GM23338 (cell line): ENCODE measurements around the gene TRAIP. TPM values are rescaled to one million over a fixed set of nuclear protein-coding genes. Genes with fewer than 3 reads are reported as not detected.
A peak's percentile ranks its signal among the peaks of the same experiment; 100 is the strongest.

ENCODE experiments used
- ATAC-seq: fragments of 200-7000 bp; cut with Tn5 transposase; 3 replicates; pipeline ENCODE4 v1.9.1; 2020
- DNase-seq: peaks from one replicate; pipeline ENCODE4 v3.0.0-alpha.2; 2015; ENCODE audit warnings: low spot score
- H2AFZ ChIP-seq: fragments of 200-600 bp; sonication (generic); 2 replicates; pipeline ENCODE4 v1.8.0; 2016; ENCODE audit warnings: antibody characterized with exemption, mild to moderate bottlenecking, moderate library complexity
- H3F3A ChIP-seq: fragments of 200-600 bp; sonication (generic); replicated peaks from 2 replicates; pipeline ENCODE4 v1.8.0; 2017; ENCODE audit warnings: antibody characterized with exemption, mixed run types, low read depth
- H3K27ac ChIP-seq: fragments of 200-600 bp; sonication (generic); 2 replicates; pipeline ENCODE4 v1.6.1; 2016; ENCODE audit warnings: low read depth
- H3K27me3 ChIP-seq: fragments of 200-600 bp; sonication (generic); 2 replicates; pipeline ENCODE4 v1.8.0; 2016; ENCODE audit warnings: mild to moderate bottlenecking, mixed run types, moderate library complexity; ENCODE audit not compliant: insufficient read depth
- H3K36me3 ChIP-seq: fragments of 200-600 bp; sonication (generic); 2 replicates; pipeline ENCODE4 v1.8.0; 2016; ENCODE audit warnings: mild to moderate bottlenecking; ENCODE audit not compliant: insufficient read depth
- H3K4me1 ChIP-seq: fragments of 200-600 bp; sonication (generic); 2 replicates; pipeline ENCODE4 v1.8.0; 2016; ENCODE audit warnings: mild to moderate bottlenecking, moderate library complexity; ENCODE audit not compliant: insufficient read depth
- H3K4me2 ChIP-seq: fragments of 200-600 bp; sonication (generic); 2 replicates; pipeline ENCODE4 v1.7.1; 2017; ENCODE audit warnings: mixed run types
- H3K4me3 ChIP-seq: fragments of 200-600 bp; sonication (generic); 2 replicates; pipeline ENCODE4 v1.6.1; 2016; ENCODE audit warnings: mixed run types
- H3K79me2 ChIP-seq: fragments of 200-600 bp; sonication (generic); replicated peaks from 2 replicates; pipeline ENCODE4 v1.8.0; 2017; ENCODE audit warnings: mild to moderate bottlenecking; ENCODE audit not compliant: insufficient read depth
- H3K9me2 ChIP-seq: fragments of 200-600 bp; sonication (generic); 2 replicates; pipeline ENCODE4 v1.8.0; 2017; ENCODE audit not compliant: insufficient read depth
- H4K20me1 ChIP-seq: fragments of 200-600 bp; sonication (generic); replicated peaks from 2 replicates; pipeline ENCODE4 v1.8.0; 2017; ENCODE audit warnings: mild to moderate bottlenecking; ENCODE audit not compliant: insufficient read depth
- H3K27ac Mint-ChIP-seq: 2 replicates; pipeline ENCODE4 v1.8.0; 2020; ENCODE audit warnings: inconsistent platforms, mild to moderate bottlenecking, moderate library complexity, mixed read lengths
- H3K27me3 Mint-ChIP-seq: 3 replicates; pipeline ENCODE4 v1.8.0; 2022; ENCODE audit warnings: low read depth, mild to moderate bottlenecking, moderate library complexity, mixed read lengths, inconsistent platforms; ENCODE audit not compliant: insufficient read depth, poor library complexity
- H3K36me3 Mint-ChIP-seq: 3 replicates; pipeline ENCODE4 v1.8.0; 2021; ENCODE audit warnings: low read depth, mild to moderate bottlenecking, inconsistent platforms, moderate library complexity, mixed read lengths
- H3K4me1 Mint-ChIP-seq: 3 replicates; pipeline ENCODE4 v1.8.0; 2020; ENCODE audit warnings: mild to moderate bottlenecking, inconsistent platforms, mixed read lengths
- H3K4me3 Mint-ChIP-seq: 3 replicates; pipeline ENCODE4 v1.8.0; 2021; ENCODE audit warnings: moderate library complexity, mild to moderate bottlenecking, inconsistent platforms, mixed read lengths
- H3K9me3 Mint-ChIP-seq: 3 replicates; pipeline ENCODE4 v1.8.0; 2020; ENCODE audit warnings: moderate library complexity, mild to moderate bottlenecking, inconsistent platforms, mixed read lengths
- CREB1 ChIP-seq: fragments of 250-450 bp; sonication (Bioruptor Pico); IDR thresholded peaks from 2 replicates; pipeline ENCODE4 v1.5.0; 2020; ENCODE audit warnings: low read depth, mild to moderate bottlenecking, moderate library complexity
- EZH2 ChIP-seq: fragments of 200-600 bp; sonication (generic); IDR thresholded peaks from one replicate; pipeline ENCODE4 v1.8.0; 2017; ENCODE audit warnings: antibody characterized with exemption, mild to moderate bottlenecking, low read depth; ENCODE audit not compliant: unreplicated experiment
- EZH2phosphoT487 ChIP-seq: fragments of 200-600 bp; sonication (generic); IDR thresholded peaks from one replicate; pipeline ENCODE4 v1.8.1; 2018; ENCODE audit warnings: antibody characterized with exemption; ENCODE audit not compliant: unreplicated experiment
- JUNB ChIP-seq: IDR thresholded peaks from one replicate; pipeline ENCODE4 v1.6.1; 2016; ENCODE audit warnings: antibody characterized with exemption; ENCODE audit not compliant: unreplicated experiment
- NANOG ChIP-seq: IDR thresholded peaks from 2 replicates; pipeline ENCODE4 v1.6.1; 2016; ENCODE audit warnings: antibody characterized with exemption, borderline replicate concordance
- POLR2AphosphoS5 ChIP-seq: IDR thresholded peaks from 2 replicates; pipeline ENCODE4 v1.6.1; 2016; ENCODE audit warnings: antibody characterized with exemption, low read depth
- STAT1 ChIP-seq: IDR thresholded peaks from one replicate; pipeline ENCODE4 v1.6.1; 2016; ENCODE audit warnings: antibody characterized with exemption; ENCODE audit not compliant: unreplicated experiment
- ZNF114 ChIP-seq: fragments of 250-450 bp; sonication (Bioruptor Pico); IDR thresholded peaks from 2 replicates; pipeline ENCODE4 v1.5.0; 2020; ENCODE audit warnings: mild to moderate bottlenecking, moderate library complexity
- ZNF331 ChIP-seq: fragments of 250-450 bp; sonication (Bioruptor Pico); IDR thresholded peaks from 2 replicates; pipeline ENCODE4 v1.5.0; 2020; ENCODE audit warnings: low read depth, mild to moderate bottlenecking, moderate library complexity
- polyA plus RNA-seq: library from polyadenylated mRNA; unstranded; fragments of >200 nt; fragmentation: Nextera tagmentation; extraction: Ambion mirVana; gene quantifications from 2 replicates; pipeline ENCODE4 v1.2.1, GENCODE V29; 2016
- total RNA-seq: library from RNA; depleted of rRNA; stranded (reverse); fragments of >200 nt; shearing (Covaris generic); gene quantifications from 2 replicates; pipeline ENCODE4 v1.2.3, GENCODE V29; 2014
- TF ChIP-seq, protein P1 (sequence below): fragments of 250-450 bp; sonication (Bioruptor Pico); IDR thresholded peaks from 2 replicates; pipeline ENCODE4 v1.5.0; 2020; ENCODE audit warnings: mild to moderate bottlenecking, moderate library complexity
- TF ChIP-seq, protein P2 (sequence below): IDR thresholded peaks from 2 replicates; pipeline ENCODE4 v1.6.1; 2016; ENCODE audit warnings: antibody characterized with exemption
- TF ChIP-seq, protein P3 (sequence below): IDR thresholded peaks from one replicate; pipeline ENCODE4 v1.6.1; 2018; ENCODE audit warnings: antibody characterized with exemption; ENCODE audit not compliant: unreplicated experiment
- TF ChIP-seq, protein P4 (sequence below), 2 experiments: fragments of 200-600 bp in 1 of 2; sonication (generic) in 1 of 2; conservative IDR thresholded peaks; 2 replicates each; pipeline versions ENCODE4 v1.5.1 to v1.6.1; 2016 to 2017; ENCODE audit warnings: antibody characterized with exemption in 2 of 2, low read depth in 2 of 2, mild to moderate bottlenecking in 2 of 2, moderate library complexity in 1 of 2

Gene TRAIP
- total and polyA plus RNA-seq, 2 experiments from 2014 or later, result 15.3 to 16.6 TPM

DNA sequence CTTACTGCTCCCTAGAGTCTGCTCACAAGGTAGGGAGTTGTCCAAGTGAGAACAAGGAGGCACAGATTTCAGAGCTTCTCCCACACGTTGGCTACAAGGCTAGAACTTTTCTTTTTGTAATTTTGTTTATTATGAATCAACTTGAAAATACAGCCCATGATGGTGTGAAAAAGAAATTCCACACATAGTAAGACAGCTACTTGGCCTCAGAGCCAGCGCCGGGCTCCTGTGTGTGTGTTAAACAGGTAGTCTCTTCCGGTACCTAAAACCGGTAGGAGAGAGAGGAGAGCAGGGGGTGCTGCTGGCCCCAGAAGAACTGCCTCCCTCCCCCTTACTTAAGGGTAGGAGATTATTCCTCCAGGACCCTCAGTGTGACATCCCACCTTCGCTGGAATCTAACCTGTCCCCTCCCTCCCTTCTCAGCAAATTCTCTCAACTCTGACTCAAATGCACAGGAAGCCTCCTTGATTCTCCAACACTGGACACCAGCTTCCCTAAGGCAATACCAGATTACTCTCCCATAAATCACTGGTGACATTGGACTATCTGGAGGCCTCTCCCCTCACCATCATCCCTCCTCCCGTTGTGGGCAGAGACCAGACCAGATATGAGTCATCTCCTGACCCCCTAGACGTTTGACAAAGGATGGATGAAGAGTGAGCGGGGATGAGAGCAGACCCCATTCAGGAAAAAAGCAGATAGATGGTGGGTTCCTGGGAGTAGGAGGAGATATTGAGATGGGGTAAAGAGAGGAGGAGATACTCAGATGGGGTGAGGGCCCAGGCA, 65.5 kb downstream of the TRAIP start:
- no peaks in the 10 kb centered on the region for H3K9me2 ChIP-seq
- H3K4me2 ChIP-seq, result no peak overlapping the region
- H3K4me3 ChIP-seq, result no peak overlapping the region
- Mint-ChIP-seq H3K36me3 (no peaks in the 10 kb centered on the region), H3K4me1 (no peaks in the 10 kb centered on the region; the same call in 2 of the 3 replicates), H3K4me3 (no peak overlapping the region), H3K9me3 (no peaks in the 10 kb centered on the region), H3K27ac (no peak overlapping the region), H3K27me3 (peaks cover 11% of the 10 kb centered on the region)
- no peaks in the 10 kb centered on the region for H3K4me1 ChIP-seq
- ATAC-seq (no peak), DNase-seq (no peak)
- no peak for TF ChIP-seq ZNF114 (CRISPR knock-in tag)
- TF ChIP-seq POLR2AphosphoS5, result no peak
- no peak for TF ChIP-seq ZNF331 (CRISPR knock-in tag)
- TF ChIP-seq STAT1, result no peak
- TF ChIP-seq CREB1 (CRISPR knock-in tag), result no peak
- TF ChIP-seq, protein P1, sequence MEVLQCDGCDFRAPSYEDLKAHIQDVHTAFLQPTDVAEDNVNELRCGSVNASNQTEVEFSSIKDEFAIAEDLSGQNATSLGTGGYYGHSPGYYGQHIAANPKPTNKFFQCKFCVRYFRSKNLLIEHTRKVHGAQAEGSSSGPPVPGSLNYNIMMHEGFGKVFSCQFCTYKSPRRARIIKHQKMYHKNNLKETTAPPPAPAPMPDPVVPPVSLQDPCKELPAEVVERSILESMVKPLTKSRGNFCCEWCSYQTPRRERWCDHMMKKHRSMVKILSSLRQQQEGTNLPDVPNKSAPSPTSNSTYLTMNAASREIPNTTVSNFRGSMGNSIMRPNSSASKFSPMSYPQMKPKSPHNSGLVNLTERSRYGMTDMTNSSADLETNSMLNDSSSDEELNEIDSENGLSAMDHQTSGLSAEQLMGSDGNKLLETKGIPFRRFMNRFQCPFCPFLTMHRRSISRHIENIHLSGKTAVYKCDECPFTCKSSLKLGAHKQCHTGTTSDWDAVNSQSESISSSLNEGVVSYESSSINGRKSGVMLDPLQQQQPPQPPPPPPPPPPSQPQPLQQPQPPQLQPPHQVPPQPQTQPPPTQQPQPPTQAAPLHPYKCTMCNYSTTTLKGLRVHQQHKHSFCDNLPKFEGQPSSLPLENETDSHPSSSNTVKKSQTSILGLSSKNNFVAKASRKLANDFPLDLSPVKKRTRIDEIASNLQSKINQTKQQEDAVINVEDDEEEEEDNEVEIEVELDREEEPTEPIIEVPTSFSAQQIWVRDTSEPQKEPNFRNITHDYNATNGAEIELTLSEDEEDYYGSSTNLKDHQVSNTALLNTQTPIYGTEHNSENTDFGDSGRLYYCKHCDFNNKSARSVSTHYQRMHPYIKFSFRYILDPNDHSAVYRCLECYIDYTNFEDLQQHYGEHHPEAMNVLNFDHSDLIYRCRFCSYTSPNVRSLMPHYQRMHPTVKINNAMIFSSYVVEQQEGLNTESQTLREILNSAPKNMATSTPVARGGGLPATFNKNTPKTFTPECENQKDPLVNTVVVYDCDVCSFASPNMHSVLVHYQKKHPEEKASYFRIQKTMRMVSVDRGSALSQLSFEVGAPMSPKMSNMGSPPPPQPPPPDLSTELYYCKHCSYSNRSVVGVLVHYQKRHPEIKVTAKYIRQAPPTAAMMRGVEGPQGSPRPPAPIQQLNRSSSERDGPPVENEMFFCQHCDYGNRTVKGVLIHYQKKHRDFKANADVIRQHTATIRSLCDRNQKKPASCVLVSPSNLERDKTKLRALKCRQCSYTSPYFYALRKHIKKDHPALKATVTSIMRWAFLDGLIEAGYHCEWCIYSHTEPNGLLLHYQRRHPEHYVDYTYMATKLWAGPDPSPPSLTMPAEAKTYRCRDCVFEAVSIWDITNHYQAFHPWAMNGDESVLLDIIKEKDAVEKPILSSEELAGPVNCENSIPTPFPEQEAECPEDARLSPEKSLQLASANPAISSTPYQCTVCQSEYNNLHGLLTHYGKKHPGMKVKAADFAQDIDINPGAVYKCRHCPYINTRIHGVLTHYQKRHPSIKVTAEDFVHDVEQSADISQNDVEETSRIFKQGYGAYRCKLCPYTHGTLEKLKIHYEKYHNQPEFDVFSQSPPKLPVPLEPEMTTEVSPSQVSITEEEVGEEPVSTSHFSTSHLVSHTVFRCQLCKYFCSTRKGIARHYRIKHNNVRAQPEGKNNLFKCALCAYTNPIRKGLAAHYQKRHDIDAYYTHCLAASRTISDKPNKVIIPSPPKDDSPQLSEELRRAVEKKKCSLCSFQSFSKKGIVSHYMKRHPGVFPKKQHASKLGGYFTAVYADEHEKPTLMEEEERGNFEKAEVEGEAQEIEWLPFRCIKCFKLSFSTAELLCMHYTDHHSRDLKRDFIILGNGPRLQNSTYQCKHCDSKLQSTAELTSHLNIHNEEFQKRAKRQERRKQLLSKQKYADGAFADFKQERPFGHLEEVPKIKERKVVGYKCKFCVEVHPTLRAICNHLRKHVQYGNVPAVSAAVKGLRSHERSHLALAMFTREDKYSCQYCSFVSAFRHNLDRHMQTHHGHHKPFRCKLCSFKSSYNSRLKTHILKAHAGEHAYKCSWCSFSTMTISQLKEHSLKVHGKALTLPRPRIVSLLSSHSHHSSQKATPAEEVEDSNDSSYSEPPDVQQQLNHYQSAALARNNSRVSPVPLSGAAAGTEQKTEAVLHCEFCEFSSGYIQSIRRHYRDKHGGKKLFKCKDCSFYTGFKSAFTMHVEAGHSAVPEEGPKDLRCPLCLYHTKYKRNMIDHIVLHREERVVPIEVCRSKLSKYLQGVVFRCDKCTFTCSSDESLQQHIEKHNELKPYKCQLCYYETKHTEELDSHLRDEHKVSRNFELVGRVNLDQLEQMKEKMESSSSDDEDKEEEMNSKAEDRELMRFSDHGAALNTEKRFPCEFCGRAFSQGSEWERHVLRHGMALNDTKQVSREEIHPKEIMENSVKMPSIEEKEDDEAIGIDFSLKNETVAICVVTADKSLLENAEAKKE, result no peak
- TF ChIP-seq, protein P2, sequence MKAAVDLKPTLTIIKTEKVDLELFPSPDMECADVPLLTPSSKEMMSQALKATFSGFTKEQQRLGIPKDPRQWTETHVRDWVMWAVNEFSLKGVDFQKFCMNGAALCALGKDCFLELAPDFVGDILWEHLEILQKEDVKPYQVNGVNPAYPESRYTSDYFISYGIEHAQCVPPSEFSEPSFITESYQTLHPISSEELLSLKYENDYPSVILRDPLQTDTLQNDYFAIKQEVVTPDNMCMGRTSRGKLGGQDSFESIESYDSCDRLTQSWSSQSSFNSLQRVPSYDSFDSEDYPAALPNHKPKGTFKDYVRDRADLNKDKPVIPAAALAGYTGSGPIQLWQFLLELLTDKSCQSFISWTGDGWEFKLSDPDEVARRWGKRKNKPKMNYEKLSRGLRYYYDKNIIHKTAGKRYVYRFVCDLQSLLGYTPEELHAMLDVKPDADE, result no peak
- no peak for TF ChIP-seq NANOG
- TF ChIP-seq, protein P3, sequence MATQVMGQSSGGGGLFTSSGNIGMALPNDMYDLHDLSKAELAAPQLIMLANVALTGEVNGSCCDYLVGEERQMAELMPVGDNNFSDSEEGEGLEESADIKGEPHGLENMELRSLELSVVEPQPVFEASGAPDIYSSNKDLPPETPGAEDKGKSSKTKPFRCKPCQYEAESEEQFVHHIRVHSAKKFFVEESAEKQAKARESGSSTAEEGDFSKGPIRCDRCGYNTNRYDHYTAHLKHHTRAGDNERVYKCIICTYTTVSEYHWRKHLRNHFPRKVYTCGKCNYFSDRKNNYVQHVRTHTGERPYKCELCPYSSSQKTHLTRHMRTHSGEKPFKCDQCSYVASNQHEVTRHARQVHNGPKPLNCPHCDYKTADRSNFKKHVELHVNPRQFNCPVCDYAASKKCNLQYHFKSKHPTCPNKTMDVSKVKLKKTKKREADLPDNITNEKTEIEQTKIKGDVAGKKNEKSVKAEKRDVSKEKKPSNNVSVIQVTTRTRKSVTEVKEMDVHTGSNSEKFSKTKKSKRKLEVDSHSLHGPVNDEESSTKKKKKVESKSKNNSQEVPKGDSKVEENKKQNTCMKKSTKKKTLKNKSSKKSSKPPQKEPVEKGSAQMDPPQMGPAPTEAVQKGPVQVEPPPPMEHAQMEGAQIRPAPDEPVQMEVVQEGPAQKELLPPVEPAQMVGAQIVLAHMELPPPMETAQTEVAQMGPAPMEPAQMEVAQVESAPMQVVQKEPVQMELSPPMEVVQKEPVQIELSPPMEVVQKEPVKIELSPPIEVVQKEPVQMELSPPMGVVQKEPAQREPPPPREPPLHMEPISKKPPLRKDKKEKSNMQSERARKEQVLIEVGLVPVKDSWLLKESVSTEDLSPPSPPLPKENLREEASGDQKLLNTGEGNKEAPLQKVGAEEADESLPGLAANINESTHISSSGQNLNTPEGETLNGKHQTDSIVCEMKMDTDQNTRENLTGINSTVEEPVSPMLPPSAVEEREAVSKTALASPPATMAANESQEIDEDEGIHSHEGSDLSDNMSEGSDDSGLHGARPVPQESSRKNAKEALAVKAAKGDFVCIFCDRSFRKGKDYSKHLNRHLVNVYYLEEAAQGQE, result no peak
- TF ChIP-seq, protein P4, sequence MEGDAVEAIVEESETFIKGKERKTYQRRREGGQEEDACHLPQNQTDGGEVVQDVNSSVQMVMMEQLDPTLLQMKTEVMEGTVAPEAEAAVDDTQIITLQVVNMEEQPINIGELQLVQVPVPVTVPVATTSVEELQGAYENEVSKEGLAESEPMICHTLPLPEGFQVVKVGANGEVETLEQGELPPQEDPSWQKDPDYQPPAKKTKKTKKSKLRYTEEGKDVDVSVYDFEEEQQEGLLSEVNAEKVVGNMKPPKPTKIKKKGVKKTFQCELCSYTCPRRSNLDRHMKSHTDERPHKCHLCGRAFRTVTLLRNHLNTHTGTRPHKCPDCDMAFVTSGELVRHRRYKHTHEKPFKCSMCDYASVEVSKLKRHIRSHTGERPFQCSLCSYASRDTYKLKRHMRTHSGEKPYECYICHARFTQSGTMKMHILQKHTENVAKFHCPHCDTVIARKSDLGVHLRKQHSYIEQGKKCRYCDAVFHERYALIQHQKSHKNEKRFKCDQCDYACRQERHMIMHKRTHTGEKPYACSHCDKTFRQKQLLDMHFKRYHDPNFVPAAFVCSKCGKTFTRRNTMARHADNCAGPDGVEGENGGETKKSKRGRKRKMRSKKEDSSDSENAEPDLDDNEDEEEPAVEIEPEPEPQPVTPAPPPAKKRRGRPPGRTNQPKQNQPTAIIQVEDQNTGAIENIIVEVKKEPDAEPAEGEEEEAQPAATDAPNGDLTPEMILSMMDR (conservative IDR thresholded peaks at IDR 0.05; ENCODE audit: low read depth in 2 of 2), result no peak
- TF ChIP-seq EZH2, result no peak
- TF ChIP-seq JUNB, result no peak
- TF ChIP-seq EZH2phosphoT487, result no peak
- H3K27ac ChIP-seq, result no peak overlapping the region
- peak overlapping the region; percentile 66; the same call in 1 of the 2 replicates for H2AFZ ChIP-seq
- no peaks in the 10 kb centered on the region for H3K27me3 ChIP-seq
- peaks cover 4% of the 10 kb centered on the region; the same call in 1 of the 2 replicates for H3K79me2 ChIP-seq
- no peaks in the 10 kb centered on the region for H4K20me1 ChIP-seq
- H3F3A ChIP-seq, result no peaks in the 10 kb centered on the region; the same call in 1 of the 2 replicates
- no peaks in the 10 kb centered on the region for H3K36me3 ChIP-seq
